DND-41 (cell line): ENCODE results near the gene PCDH1.

ENCODE experiments used
- EZH2 ChIP-seq: IDR thresholded peaks from 3 replicates; pipeline ENCODE4 v1.6.1; 2012; ENCODE audit warnings: borderline replicate concordance, low read depth, mild to moderate bottlenecking, moderate library complexity, low read length, inconsistent platforms; ENCODE audit not compliant: severe bottlenecking
- TF ChIP-seq, protein P1 (sequence below): IDR thresholded peaks from 2 replicates; pipeline ENCODE4 v1.5.1; 2012; ENCODE audit warnings: borderline replicate concordance, low read length, moderate library complexity, mild to moderate bottlenecking; ENCODE audit not compliant: poor library complexity, severe bottlenecking; ENCODE audit errors: extremely low read depth

DNA sequence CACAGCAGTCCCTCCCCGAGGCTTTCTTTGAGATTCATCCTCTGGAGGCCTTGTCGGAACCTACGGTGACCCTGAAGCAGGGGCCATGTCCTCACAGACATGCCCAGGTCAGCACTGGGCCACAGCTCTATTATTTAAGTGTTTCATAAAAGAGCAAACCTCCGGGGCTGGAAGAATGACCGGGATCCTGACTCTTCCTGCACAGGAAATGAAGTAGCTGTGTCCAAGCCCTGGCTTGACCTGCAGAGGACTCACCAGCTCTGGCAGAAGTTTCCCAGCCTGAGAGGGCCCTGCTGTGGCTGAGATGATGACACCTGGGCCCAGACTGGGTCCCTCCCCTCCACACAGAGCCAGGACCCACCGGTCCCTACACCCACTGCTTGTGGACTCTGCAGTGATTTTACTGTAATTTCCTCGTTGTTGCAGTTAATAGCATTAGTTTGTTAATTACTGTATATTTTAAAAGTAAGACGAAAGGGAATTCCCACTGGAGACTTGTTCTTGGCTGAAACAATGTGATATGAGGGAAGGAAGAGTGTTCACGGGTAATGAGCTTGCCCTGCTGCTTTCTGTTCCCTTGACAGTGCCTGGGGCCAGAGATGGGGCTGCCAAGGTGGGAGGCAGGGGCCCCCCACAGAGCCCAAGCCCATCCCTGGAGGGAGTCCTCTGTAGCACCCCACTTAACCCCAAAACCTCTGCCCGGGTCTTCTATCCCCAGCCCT, 72.2 kb downstream of the PCDH1 start:
- TF ChIP-seq, protein P1, sequence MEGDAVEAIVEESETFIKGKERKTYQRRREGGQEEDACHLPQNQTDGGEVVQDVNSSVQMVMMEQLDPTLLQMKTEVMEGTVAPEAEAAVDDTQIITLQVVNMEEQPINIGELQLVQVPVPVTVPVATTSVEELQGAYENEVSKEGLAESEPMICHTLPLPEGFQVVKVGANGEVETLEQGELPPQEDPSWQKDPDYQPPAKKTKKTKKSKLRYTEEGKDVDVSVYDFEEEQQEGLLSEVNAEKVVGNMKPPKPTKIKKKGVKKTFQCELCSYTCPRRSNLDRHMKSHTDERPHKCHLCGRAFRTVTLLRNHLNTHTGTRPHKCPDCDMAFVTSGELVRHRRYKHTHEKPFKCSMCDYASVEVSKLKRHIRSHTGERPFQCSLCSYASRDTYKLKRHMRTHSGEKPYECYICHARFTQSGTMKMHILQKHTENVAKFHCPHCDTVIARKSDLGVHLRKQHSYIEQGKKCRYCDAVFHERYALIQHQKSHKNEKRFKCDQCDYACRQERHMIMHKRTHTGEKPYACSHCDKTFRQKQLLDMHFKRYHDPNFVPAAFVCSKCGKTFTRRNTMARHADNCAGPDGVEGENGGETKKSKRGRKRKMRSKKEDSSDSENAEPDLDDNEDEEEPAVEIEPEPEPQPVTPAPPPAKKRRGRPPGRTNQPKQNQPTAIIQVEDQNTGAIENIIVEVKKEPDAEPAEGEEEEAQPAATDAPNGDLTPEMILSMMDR: no peak
- no peak for TF ChIP-seq EZH2
